Esophagus squamous epithelium (tissue), 5 donors: ENCODE results near the gene PRELID3B. TPM values are rescaled to one million over a fixed set of nuclear protein-coding genes. Genes with fewer than 3 reads are reported as not detected.

ENCODE experiments used
- DNase-seq: peaks from one replicate; lab custom pipeline; 2025; lab: John Stamatoyannopoulos, UW
- H3K27ac ChIP-seq, 4 donors: fragments of 200-600 bp; sonication (generic); one replicate each; pipeline ENCODE4 v1.5.1; 2016 to 2019; ENCODE audit warnings: mild to moderate bottlenecking in 1 of 4
- H3K27me3 ChIP-seq, 4 donors: fragments of 200-600 bp; sonication (generic); 1 replicate in 3 of 4; 2 replicates in 1 of 4; pipeline versions ENCODE4 v1.5.1 to v1.6.0; 2017 to 2021; ENCODE audit warnings: antibody characterized with exemption in 1 of 4
- H3K36me3 ChIP-seq, 3 donors: fragments of 200-600 bp; sonication (generic); one replicate each; pipeline ENCODE4 v1.5.1; 2016 to 2019
- H3K4me1 ChIP-seq, 3 donors: fragments of 200-600 bp; sonication (generic); one replicate each; pipeline ENCODE4 v1.5.1; 2017 to 2019
- H3K4me3 ChIP-seq, 4 donors: fragments of 200-600 bp; sonication (generic); 1 replicate in 3 of 4; 2 replicates in 1 of 4; pipeline ENCODE4 v1.5.1; 2016 to 2019; ENCODE audit warnings: mild to moderate bottlenecking in 2 of 4, moderate library complexity in 1 of 4
- H3K9me3 ChIP-seq, 3 donors: fragments of 200-600 bp; sonication (generic); one replicate each; pipeline ENCODE4 v1.5.1; 2016 to 2019
- CTCF ChIP-seq, 6 experiments: fragments of 450-650 bp in 4 of 6; fragments of 200-600 bp in 2 of 6; sonication (generic) in 2 of 6; IDR thresholded peaks; one replicate each; pipeline ENCODE4 v1.5.1; 2016 to 2019; ENCODE audit warnings: antibody characterized with exemption in 6 of 6, mild to moderate bottlenecking in 4 of 6, moderate library complexity in 4 of 6
- POLR2A ChIP-seq, 4 donors: fragments of 450-650 bp; IDR thresholded peaks; one replicate each; pipeline ENCODE4 v1.6.1; 2017; ENCODE audit warnings: antibody characterized with exemption in 4 of 4, mild to moderate bottlenecking in 4 of 4, moderate library complexity in 3 of 4
- WGBS, 2 donors: methylation state at CpG; one replicate each; pipeline ENCODE4 v1.1.5; 2018; 5-methylcytosine and 5-hydroxymethylcytosine counted together
- intact Hi-C: fragments of 100-400 bp; cut with DNase I; formaldehyde crosslinking; loops from one replicate; pipeline ENCODE4 v1.15.0; 2022
- total RNA-seq, 4 donors: library from RNA; depleted of rRNA; stranded (reverse); fragments of >200 nt; gene quantifications; one replicate each; pipeline ENCODE4 v1.1.0, GENCODE V29; 2016
- donor health status: DM: yes; HTN: yes; CAD: no.

Gene PRELID3B
- total RNA-seq, 4 donors from 2014 or later = 44.7 to 73.1 (median 68.5) TPM

- H3K4me3 ChIP-seq = no peak overlapping the region
- H3K27ac ChIP-seq = no peak overlapping the region
- peaks cover 0 to 21% (median 0%) of the 10 kb centered on the region in 3 donors for H3K4me1 ChIP-seq
- intact Hi-C loops = no loop called here
- H3K36me3 ChIP-seq = peaks cover 0 to 47% (median 19%) of the 10 kb centered on the region in 3 donors
- TF ChIP-seq POLR2A (IDR thresholded peaks at IDR 0.05) (no peak), CTCF (IDR thresholded peaks at IDR 0.05) (no peak)
- no peak for DNase-seq
- H3K9me3 ChIP-seq = no peaks in the 10 kb centered on the region
- H3K27me3 ChIP-seq = no peaks in the 10 kb centered on the region
- WGBS, 2 donors = 17 to 47% methylated on average over 5 of the region's 5 CpGs
Measured at GRCh38 chr20:59020938-59021551, 21.5 kb downstream of the PRELID3B start.

- no peak within 1 kb of the TSS for H3K27ac ChIP-seq
- DNase-seq = no peak
- H3K9me3 ChIP-seq = no peaks in the 10 kb centered on the region
- intact Hi-C loops = no loop called here
- WGBS, 2 donors = 90 to 100% methylated on average over 4 to 5 of the region's 5 CpGs
- no peaks in the 10 kb centered on the region for H3K27me3 ChIP-seq
- no peak within 1 kb of the TSS for H3K4me3 ChIP-seq
- no peak for TF ChIP-seq CTCF (IDR thresholded peaks at IDR 0.05)
- no peak for TF ChIP-seq POLR2A (IDR thresholded peaks at IDR 0.05)
- peaks cover 0 to 21% (median 0%) of the 10 kb centered on the region in 3 donors for H3K4me1 ChIP-seq
- peaks cover 0 to 29% (median 8%) of the 10 kb centered on the region in 3 donors for H3K36me3 ChIP-seq
Measured at GRCh38 chr20:59019217-59019616, 23.4 kb downstream of the PRELID3B start, which contains the start of gene TUBB1. TUBB1 (plus strand) TSS chr20:59019429; CDS start chr20:59019523, 94 bp downstream.

GRCh38 chr20:59018817-59019216 lies 23.8 kb downstream of the PRELID3B start:
- no peak for DNase-seq
- intact Hi-C loops = no loop called here
- 87 to 89% methylated on average over 5 to 8 of the region's 10 CpGs for WGBS, 2 donors
- Histone ChIP-seq H3K4me3 (no peak overlapping the region), H3K4me1 (peaks cover 0 to 21% (median 0%) of the 10 kb centered on the region in 3 donors), H3K27me3 (no peaks in the 10 kb centered on the region), H3K27ac (no peak overlapping the region), H3K36me3 (peaks cover 0 to 25% (median 4%) of the 10 kb centered on the region in 3 donors), H3K9me3 (no peaks in the 10 kb centered on the region)
- TF ChIP-seq CTCF (IDR thresholded peaks at IDR 0.05) (no peak), POLR2A (IDR thresholded peaks at IDR 0.05) (no peak)

GRCh38 chr20:59017493-59018231 lies 24.9 kb downstream of the PRELID3B start:
- intact Hi-C loops = no loop called here
- Histone ChIP-seq H3K27ac (no peak overlapping the region), H3K4me3 (no peak overlapping the region), H3K27me3 (no peaks in the 10 kb centered on the region), H3K4me1 (peaks cover 0 to 21% (median 0%) of the 10 kb centered on the region in 3 donors), H3K9me3 (no peaks in the 10 kb centered on the region), H3K36me3 (peaks cover 0 to 13% (median 0%) of the 10 kb centered on the region in 3 donors)
- no peak for DNase-seq
- WGBS, 2 donors = 84 to 85% methylated on average over 6 to 8 of the region's 16 CpGs
- TF ChIP-seq POLR2A (IDR thresholded peaks at IDR 0.05) (no peak), CTCF (IDR thresholded peaks at IDR 0.05) (no peak)
